Suppressor macrophage treated with lipopolysaccharide for 4 hours (primary cell): Measurements from ENCODE around the gene NDUFC2.
"Not testable (repeated sequence)": the region's sequence is repeated elsewhere in the genome, so short reads cannot be mapped to it uniquely, and the experiment has no call there.

Experiments
- DNase-seq: peaks from one replicate; pipeline ENCODE4 v3.0.0-alpha.2; 2020

Gene NDUFC2

DNA sequence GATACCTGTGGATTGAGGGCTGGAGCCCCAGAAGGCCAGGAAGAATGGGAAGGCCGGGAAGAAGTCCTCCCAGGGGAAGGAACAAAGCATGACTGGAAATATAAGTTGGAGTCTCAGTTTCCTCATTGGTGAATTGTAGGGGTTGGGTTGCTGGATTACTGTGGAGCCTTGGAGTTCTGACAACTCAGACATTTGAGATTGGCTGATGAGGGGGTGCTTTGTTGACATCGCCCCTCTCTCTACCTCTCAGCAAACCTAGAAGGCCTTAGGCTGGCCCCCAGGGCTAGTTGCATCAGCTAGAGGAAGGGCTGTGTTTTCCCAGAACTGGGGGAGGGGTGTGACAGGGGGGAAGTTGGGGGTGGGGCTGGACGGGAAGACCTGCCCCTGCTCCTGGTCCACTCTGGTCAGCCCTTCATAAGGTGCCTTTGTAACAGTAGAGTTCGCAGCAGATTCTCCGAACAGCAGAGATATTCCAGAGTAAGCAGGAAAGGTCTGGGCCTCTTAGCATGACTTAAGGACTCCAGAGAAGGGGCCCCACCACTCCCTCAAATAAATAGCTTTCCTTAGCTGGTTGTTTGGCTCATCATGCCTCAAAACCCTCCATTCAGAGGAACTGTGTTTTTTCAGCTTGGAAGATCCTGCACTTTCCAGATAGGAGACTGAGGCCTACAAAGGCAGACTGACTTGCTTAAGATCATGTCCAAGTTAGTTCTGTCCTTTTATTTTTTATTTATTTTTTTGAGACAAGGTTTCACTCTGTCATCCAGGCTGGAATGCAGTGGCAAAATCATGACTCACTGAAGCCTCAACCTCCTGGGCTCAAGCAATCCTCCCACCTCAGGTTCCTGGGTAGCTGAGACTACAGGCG lies 28.5 kb downstream of the NDUFC2 start:
- no peak for DNase-seq

DNA sequence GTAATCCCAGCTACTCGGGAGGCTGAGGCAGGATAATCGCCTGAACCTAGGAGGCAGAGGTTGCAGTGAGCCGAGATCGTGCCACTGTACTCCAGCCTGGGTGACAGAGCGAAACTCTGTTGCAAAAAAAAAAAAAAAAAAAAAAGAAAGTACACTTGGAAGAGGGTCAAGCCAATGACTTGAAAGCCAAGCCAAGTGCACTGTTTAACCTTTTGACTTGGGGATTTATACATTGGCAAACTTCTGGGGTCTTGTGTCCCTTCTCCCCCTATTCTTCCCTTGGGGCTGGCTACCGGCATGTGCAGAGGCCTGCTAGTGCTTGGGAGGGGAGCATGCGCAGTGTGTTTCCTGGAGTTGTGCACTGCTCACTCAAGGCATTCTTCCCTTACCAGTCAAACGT lies 30.3 kb downstream of the NDUFC2 start:
- DNase-seq, result no peak

DNA sequence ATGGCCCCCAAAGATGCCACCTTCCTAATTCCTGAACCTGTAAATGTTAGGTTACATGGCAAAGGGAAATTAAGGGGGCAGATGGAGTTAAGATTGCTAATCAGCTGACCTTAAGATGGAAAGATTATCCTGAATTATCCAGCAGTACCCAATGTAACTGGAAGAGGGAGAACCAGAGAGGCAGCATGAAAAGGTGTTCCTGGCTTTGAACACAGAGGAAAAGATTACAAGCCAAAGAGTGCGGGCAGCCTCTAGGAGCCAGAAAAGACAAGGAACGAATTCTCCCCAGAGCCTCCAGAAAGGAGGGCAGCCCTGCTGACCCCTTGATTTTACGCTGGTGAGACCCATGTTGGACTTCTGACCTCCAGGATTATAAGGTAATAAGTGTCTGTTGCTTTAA lies 31.1 kb downstream of the NDUFC2 start:
- no peak for DNase-seq

DNA sequence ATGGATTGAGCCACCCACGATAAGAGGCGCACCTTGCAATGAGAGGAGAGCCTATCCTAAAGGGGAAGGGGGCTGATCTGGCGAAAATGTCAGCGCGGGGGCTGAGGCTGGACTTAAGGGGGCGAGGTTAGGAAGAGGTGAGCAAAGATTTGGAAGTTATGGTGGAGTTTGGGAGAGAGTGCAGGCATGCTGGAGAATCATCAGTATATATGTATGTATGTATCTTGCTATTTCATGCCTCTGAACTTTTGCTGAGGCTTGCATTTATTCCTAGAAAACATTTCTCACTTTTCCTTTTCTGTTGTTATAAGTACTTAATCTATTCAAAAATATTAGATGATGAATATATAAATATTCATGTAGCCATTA lies 33.2 kb downstream of the NDUFC2 start:
- DNase-seq, result no peak

DNA sequence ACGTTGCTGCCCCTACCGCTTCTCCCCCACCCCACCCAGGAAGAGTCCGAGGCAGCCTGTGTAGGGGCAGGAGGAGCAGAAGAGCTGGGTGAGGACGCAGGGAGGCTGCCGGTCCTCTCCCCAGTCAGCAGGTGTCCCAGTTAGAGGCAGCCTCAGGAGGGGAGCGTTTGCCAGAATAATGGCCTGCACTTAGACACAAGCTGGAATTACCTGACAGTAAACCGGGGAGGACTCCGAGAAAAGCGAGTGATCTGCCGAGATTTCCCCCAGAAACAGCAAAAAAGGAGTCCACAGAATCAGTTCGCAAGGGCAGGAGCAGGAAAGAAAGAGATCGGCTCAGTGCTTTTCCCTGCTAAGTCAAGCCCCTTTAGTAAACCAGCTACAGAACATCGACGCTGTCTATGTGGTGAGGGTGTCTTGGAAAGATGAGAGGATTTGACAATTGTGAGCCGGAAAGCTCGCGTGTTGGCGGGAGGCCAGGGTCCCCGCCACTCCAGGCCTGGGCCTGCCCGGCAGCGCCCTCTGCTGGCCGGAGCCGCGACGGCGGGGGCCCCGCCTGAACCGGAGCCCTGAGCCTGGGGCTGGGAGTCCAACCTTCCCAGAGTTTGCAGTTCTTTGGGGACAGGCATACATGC lies 33.7 kb downstream of the NDUFC2 start:
- DNase-seq, result peak; percentile 83

DNA sequence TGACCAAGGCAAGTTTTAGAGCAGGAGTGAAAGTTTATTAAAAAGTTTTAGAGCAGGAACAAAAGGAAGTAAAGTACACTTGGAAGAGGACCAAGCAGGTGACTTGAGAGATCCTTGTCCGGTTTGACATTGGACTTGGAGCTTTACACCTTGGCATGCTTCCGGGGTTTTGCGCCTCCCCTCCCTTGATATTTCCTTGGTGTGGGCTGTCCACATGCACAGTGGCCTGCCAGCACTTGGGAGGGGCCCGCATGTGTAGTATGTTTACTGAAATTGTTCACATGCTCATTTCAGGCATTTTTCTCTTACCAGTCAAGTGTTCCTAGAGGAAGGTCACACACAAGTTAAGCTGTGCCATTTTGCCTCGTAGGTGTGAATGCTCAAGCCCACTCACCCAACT lies 35.0 kb downstream of the NDUFC2 start:
- no peak for DNase-seq

DNA sequence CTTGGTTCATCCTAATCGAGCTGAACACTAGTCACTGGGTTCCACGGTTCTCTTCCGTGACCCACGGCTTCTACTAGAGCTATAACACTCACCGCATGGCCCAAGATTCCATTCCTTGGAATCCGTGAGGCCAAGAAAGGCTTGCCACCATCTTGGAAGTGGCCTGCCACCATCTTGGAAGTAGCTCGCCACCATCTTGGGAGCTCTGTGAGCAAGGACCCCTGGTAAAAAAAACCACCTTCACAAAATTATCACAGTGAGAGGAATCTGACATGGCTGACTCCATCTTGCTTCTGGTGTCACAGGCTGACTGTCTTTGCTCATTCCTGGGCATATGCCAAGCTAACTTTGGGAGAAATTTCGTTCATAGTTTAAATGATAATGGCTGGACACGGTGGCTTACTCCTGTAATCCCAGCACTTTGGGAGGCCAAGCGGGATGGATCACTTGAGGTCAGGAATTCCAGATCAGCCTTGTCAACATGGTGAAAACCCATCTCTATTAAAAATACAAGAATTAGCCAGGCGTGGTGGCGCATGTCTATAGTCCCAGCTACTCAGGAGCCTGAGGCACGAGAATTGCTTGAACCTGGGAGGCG lies 37.7 kb downstream of the NDUFC2 start:
- no peak for DNase-seq

DNA sequence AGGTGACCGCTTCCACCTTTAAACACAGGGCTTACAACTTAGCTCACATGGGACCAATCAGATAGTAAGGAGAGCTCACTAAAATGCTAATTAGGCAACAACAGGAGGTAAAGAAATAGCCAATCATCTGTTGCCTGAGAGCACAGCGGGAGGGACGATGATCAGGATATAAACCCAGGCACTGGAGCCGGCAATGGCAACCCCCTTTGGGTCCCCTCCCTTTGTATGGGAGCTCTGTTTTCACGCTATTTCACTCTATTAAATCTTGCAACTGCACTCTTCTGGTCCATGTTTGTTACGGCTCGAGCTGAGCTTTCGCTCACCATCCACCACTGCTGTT lies 38.3 kb downstream of the NDUFC2 start:
- not testable (repeated sequence) for DNase-seq

DNA sequence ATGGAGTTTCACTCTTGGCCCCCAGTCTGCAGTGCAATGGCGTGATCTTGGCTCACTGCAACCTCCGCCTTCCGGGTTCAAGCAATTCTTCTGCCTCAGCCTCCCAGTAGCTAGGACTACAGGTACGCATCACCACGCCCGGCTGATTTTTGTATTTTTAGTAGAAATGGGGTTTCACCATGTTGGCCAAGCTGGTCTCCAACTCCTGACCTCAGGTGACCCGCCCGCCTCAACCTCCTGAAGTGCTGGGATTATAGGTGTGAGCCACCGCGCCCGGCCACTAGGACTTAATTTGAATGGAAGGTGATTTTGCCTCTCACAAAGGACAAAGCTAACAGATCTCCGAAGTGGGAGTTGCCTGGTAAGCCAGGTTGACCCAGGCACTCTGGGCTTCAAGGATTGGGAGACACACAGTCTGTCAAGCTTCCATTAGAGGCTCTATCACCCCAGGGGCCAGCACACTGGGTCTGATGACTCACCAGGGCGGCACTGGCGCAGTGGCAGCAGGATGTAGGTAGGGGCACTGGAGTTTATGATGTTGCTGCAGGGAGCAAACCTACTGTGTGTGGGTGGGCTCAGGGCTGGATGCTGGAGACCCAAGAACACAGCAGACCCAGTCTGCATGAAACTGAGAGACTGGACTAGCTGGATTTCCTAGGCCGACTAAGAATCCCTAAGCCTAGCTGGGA lies 38.8 kb downstream of the NDUFC2 start:
- no peak for DNase-seq

DNA sequence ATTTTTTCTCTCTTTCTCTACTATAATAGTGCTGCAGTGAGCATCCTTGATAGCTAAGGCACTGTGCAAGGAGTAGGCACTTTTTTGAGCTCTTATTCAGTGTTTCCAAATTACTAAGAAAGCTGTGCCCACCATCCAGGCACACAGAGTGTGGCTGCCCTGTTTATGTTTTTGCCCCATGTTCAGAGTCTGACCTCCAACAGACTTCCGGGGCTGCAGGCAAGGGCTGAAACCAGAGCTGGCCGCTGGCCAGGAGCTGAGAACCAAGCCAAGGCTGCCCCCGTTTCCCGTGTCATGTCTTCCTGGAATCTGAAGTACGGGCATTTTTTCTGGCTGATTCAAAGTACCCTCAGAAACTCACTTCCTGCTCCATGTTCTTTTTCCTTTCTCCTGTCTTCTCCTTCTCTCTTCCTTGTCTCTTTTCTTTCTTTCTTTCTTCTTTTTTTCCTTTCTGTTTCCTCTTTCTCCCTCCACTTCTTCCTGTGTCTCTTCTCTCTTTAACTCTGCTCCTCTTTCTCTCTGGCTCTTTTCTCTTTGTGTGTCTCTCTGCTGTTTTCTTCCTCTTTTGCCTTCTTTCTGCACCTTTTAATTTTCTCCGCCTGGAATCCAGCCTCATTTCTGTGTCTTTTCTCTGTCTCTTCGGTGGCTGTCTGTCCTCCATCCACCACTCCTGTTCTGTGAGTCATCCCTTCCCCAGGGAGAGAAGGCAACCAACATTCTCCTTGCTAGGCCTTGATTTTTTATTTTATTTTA lies 39.6 kb downstream of the NDUFC2 start:
- peak; percentile 69 for DNase-seq

DNA sequence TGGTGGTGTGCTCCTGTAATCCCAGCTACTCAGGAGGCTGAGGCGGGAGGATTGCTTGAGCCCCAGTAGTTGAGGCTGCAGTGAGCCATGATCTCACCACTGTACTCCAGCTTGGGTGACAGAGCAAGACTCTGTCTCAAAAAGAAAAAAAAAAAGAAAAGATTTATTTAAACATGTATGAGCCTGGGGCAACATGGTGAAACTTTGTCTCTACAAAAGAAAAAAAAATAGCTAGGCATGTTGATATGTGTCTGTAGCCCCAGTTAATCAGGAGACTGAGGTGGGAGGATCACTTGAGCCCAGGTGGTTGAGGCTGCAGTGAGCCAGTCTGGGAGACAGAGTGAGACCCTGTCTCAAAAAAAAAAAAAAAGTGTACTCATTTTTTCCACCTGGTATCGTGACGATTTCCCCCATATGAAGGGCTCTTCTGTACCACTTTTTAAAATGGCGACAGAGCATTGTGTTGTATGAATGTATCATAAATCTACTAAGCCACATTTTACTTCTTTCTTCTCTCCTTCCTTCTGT lies 40.2 kb downstream of the NDUFC2 start:
- DNase-seq, result no peak

DNA sequence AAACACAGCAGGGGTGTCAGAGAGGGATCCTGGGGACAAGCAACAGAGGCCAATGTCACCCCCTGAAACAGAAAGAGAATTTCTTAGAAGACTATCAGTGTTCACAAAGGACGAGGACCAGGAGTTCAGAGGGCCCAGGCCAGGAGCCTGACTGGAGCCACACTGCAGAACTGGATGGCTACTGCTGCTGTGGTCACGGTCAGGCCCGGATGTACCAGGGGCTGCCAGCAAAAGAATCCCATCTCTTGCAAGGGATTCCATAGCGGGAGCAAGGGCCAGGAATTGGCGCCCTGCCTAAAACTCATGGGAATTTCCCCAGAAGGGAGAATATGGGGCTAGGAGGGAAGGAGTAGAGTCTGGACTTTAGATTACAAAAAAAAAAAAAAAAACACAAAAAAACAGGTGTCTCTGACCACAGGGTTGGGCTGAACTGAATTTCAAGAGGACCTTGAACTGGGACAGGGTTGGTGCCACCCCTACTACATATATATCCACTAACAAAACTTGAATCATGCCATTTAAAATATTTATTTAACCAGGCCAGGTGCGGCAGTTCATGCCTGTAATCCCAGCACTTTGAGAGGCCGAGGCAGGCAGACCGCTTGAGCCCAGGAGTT lies 40.9 kb downstream of the NDUFC2 start:
- DNase-seq, result no peak

DNA sequence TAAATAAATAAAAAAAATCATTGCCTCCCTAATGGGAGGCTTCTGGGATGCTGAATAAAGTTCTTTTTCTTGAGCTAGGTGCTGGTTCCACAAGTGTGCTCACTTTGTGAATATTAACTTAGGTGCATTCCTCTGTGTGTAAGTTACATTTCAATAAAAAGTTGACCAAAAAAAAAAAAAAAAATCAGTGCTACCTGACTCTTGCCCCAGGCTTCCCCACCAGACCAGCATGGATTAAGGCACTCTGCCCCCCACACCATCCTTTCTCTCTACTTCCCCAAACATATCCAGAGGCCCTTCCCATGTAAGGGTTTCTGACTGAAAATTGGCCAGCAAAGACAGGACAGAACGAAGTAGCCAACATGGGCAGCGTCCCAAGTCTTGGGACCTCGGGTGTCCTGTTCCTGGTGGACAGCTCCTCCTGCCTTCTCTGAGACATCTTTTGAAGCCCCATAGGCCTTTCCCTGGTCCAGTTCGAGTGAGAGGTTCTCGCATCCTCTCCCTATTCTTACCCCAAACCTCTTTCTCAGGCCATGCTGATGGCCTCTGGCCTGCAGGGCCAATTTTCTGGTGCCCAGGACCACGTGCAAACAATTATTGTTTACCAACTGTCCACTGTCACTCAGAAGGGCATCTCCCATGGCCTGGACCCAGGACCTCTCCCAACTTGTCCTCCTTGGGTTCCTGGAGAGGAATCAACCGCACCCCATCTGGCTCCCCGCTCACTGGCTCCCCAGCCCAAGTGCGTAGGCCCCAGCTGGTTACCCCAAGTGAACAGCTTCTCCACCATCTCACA lies 41.6 kb downstream of the NDUFC2 start:
- DNase-seq, result no peak

DNA sequence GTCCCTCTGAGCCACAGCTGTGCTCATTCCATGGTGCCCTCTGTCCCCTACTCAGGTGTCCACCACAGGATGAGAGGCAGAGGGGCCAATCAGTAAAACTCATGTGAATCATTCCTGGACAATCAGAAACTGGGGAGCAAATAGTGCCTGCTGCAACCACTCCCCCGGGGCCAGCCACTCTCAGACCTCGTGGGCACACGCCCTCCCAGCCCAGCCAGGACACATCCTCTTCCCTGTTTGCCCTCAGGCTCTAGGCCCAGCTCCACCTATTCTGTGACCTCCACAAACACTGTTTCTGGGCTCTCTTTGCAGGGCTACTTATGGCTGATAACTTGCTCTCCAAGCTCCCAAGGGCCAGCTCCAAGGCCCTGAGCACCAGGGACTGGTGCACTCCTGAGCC lies 42.6 kb downstream of the NDUFC2 start:
- DNase-seq, result no peak

DNA sequence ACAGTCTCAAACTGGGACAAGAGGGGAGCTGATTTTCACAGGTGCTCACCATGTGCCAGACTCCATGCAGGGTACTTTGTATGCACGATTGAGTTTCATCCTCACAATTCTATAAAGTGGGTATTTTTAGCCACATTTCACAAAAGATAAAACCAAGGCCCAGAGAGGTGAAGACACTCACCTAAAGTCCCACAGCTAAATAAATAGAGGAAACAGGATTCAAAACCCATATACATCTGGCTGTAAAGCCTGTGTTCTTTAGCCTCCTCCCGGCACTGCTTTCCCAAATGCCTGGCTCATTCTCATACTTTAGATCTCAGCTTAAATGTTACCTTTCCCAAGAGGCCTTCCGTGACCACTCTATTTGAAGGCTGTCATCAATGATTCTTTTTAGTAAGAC lies 43.3 kb downstream of the NDUFC2 start:
- no peak for DNase-seq

DNA sequence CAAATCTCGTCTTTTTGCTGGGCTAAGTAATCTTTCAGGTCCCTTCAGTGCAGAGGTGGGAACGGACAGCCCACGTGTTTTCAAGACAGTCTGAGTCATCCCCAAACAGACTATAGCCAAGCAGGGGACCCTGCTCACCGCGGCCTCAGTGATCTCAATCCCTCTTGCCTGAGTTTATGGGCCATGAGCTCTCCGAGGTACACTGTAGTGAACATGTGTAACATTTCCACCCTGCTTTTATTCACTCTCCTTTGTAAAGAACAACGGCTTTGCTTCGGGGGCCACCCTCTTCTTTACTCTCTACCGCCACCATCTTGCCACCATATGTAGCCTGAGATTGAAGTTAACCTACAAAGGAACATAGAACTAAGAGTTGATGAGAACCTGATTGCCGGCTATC lies 45.0 kb downstream of the NDUFC2 start:
- no peak for DNase-seq

DNA sequence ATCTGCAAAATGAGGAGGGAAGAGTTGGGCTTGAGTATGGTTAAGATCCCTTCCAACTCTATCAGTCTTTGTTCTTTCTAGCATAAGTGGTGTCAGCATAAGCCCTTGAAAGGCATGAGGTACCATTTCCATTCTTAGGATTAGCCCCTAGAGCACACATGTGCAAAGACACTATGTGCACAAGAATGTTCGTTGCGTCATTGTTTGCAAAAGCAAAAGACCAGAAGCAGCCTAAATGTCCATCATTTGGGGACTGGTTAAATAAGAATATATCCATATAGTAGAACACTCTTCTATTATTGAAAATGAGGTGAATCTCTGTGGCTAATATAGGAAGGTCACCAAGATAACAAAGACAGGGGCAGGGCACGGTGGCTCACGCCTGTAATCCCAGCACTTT lies 46.6 kb downstream of the NDUFC2 start:
- DNase-seq, result no peak

DNA sequence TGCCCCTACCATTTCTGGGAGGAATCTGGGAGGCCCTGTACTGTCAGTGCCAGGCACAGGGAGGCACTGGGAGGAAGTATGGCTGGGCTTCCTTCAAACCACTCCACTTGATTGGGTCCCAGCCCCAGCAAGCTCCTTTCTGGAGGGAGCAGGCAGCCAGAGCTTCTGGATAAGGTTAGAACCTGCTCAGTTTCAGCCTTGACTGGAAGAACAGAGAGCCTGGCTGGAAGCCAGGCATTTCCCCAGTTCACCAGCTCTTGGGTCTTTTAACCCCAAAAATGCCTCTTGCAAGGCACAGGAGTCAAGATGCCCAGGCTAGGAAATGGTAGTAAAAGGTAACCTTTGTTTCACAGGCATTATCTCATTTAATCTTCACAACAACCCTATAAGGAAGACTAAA lies 47.6 kb downstream of the NDUFC2 start:
- no peak for DNase-seq

DNA sequence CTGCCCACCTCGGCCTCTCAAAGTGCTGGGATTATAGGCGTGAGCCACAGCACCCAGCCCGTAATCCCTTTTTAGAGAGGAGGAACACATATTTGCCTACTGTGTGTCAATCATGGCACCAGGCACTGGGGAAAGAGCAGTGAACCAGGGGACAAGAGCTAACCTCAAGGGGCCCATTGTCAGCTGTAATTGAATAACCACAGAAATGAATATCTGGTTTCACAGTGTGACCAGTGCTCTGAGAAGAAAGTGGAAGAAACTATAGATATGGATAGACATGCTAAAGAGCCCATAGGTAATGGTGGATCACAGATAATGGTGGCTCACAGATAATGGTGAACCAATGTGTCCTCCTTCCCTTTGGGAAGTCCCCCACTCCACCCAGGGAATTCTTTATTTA lies 48.0 kb downstream of the NDUFC2 start:
- no peak for DNase-seq

DNA sequence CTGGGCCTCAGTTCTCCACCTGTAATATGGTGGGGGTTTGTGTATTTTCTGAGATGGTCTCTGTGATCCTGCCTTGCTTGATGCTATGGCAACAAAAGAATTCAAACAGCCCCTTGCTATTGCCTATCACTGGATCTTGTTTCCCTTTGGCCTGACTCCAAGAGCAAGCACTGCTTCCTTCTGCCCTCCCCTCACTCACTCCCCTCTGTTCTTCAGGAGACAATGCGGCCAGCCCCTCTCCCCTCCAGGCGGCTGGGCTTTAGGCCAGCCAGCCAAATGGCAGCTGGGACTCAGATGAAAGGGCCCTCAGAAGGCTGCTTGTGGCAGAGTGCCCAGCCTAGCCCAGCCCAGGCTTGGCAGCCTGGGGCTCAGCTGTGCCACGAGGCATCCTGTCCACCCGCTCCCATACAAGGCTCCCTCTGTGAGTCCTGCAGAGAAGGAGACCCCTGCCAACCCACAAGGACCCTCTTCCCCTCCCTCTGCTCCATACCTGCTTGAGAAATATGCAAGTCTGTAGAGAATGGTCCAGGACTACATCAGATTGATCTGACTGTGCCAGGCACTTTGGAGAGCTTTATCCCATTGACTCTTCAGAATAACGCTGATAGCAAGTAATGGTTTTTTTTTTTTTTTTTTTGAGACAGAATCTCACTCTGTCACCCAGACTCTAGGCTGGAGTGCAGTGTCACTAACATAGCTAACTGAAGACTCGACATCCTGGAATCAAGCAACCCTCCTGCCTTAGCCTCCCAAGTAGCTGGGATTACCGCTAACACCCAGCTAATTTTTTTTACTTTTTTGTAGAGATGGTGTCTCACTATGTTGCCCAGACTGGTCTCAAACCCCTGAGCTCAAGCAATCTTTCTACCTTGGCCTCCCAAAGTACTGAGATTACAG lies 49.0 kb downstream of the NDUFC2 start:
- DNase-seq, result no peak
